Keratinocyte (primary cell): Measurements from ENCODE around the gene MANF. TPM values are rescaled to one million over a fixed set of nuclear protein-coding genes. Genes with fewer than 3 reads are reported as not detected.

Experiments used
- DNase-seq: peaks from one replicate; pipeline ENCODE4 v3.0.0-alpha.2; 2011; ENCODE audit warnings: low read depth, missing footprints, low spot score
- FAIRE-seq: peaks from 2 replicates; lab custom pipeline; 2011; peaks lifted over from hg19 to GRCh38; lab: Jason Lieb, UNC
- H2AFZ ChIP-seq: 2 replicates; pipeline ENCODE4 v1.6.0; 2012; ENCODE audit warnings: low read length, control low read depth, inconsistent platforms; ENCODE audit not compliant: control insufficient read depth
- H3K27ac ChIP-seq: 2 replicates; pipeline ENCODE4 v1.5.1; 2011; ENCODE audit warnings: low read length; ENCODE audit not compliant: control insufficient read depth, insufficient read depth
- H3K27me3 ChIP-seq: 3 replicates; pipeline ENCODE4 v1.6.0; 2011; ENCODE audit warnings: low read length; ENCODE audit not compliant: control insufficient read depth, insufficient read depth; ENCODE audit errors: extremely low read depth
- H3K36me3 ChIP-seq, 2 experiments: 2 replicates in 1 of 2; 3 replicates in 1 of 2; pipeline ENCODE4 v1.5.1; 2011; ENCODE audit warnings: low read length in 2 of 2, mild to moderate bottlenecking in 1 of 2; ENCODE audit not compliant: control insufficient read depth in 2 of 2, insufficient read depth in 2 of 2; ENCODE audit errors: extremely low read depth in 1 of 2
- H3K4me1 ChIP-seq: 3 replicates; pipeline ENCODE4 v1.5.1; 2011; ENCODE audit warnings: low read length; ENCODE audit not compliant: control insufficient read depth, insufficient read depth; ENCODE audit errors: extremely low read depth
- H3K4me2 ChIP-seq: 3 replicates; pipeline ENCODE4 v1.6.0; 2011; ENCODE audit warnings: low read depth, low read length; ENCODE audit not compliant: control insufficient read depth, insufficient read depth; ENCODE audit errors: extremely low read depth
- H3K4me3 ChIP-seq, 3 experiments: fragments of 200-600 bp in 1 of 3; sonication (generic) in 1 of 3; 2 replicates in 2 of 3; 3 replicates in 1 of 3; pipeline ENCODE4 v1.5.1; 2011 to 2016; ENCODE audit warnings: low read length in 3 of 3, mild to moderate bottlenecking in 3 of 3, control low read depth in 2 of 3, inconsistent platforms in 1 of 3, low read depth in 1 of 3, mixed read lengths in 1 of 3, mixed run types in 1 of 3, moderate library complexity in 1 of 3; ENCODE audit not compliant: control insufficient read depth in 2 of 3, insufficient read depth in 2 of 3; ENCODE audit errors: extremely low read depth in 1 of 3
- H3K79me2 ChIP-seq: 2 replicates; pipeline ENCODE4 v1.6.0; 2012; ENCODE audit warnings: low read length; ENCODE audit not compliant: control insufficient read depth, insufficient read depth
- H3K9ac ChIP-seq: 3 replicates; pipeline ENCODE4 v1.6.0; 2011; ENCODE audit warnings: low read length; ENCODE audit not compliant: control insufficient read depth, insufficient read depth; ENCODE audit errors: extremely low read depth
- H3K9me1 ChIP-seq: 3 replicates; pipeline ENCODE4 v1.6.0; 2011; ENCODE audit warnings: low read length; ENCODE audit not compliant: control insufficient read depth, insufficient read depth; ENCODE audit errors: extremely low read depth
- H3K9me3 ChIP-seq: 2 replicates; pipeline ENCODE4 v1.5.1; 2012; ENCODE audit warnings: low read depth, low read length; ENCODE audit not compliant: control insufficient read depth
- H4K20me1 ChIP-seq: 3 replicates; pipeline ENCODE4 v1.6.0; 2011; ENCODE audit warnings: low read length; ENCODE audit not compliant: control insufficient read depth, insufficient read depth; ENCODE audit errors: extremely low read depth
- CTCF ChIP-seq, 3 experiments: IDR thresholded peaks in 1 of 3; conservative IDR thresholded peaks in 1 of 3; optimal IDR thresholded peaks in 1 of 3; 2 replicates in 2 of 3; 3 replicates in 1 of 3; pipeline versions ENCODE3 to v1.5.1; 2011; ENCODE audit warnings: low read length in 3 of 3, mild to moderate bottlenecking in 3 of 3, moderate library complexity in 2 of 3, control low read depth in 1 of 3, inconsistent platforms in 1 of 3; ENCODE audit not compliant: insufficient read depth in 2 of 3; ENCODE audit errors: extremely low read depth in 1 of 3
- EZH2 ChIP-seq: IDR thresholded peaks from one replicate; pipeline ENCODE4 v1.6.1; 2012; ENCODE audit warnings: inconsistent platforms, mild to moderate bottlenecking, low read length, moderate library complexity
- dilution Hi-C: fragments of 300-500 bp; cut with MboI; formaldehyde crosslinking; loops from one replicate; pipeline ENCODE4 v1.7.0; 2020; ENCODE audit warnings: low sequenced_read_pairs; ENCODE audit not compliant: extremely low pct_ligation_motif_present
- polyA plus RNA-seq, 5 experiments: library from polyadenylated mRNA; depleted of rRNA in 3 of 5; stranded (reverse) in 3 of 5; stranded (forward) in 1 of 5; unstranded in 1 of 5; fragments of >200 nt; gene quantifications; 1 replicate in 1 of 5; 2 replicates in 3 of 5; 3 replicates in 1 of 5; pipeline versions ENCODE4 v1.2.1 to v1.2.3, GENCODE V29; 2011 to 2012; ENCODE audit warnings: missing spikeins in 2 of 5, low read depth in 1 of 5, low replicate concordance in 1 of 5

The MANF gene
- polyA plus RNA-seq, 1 donor (not counting 4 experiments of a cell fraction or from before 2014, with no cell fraction given): 143 TPM

- peak overlapping the region; percentile 64 for H3K27ac ChIP-seq
- H3K79me2 ChIP-seq: no peaks in the 10 kb centered on the region
- dilution Hi-C loops: no loop called here
- H3K9ac ChIP-seq: peak overlapping the region; percentile 36
- peak overlapping the region; percentile 82 for H2AFZ ChIP-seq
- H4K20me1 ChIP-seq: no peaks in the 10 kb centered on the region
- peak overlapping the region; percentile 65 for H3K4me2 ChIP-seq
- peaks cover 23% of the 10 kb centered on the region for H3K4me1 ChIP-seq
- no peaks in the 10 kb centered on the region for H3K9me3 ChIP-seq
- DNase-seq (peak; percentile 30), FAIRE-seq (peak; percentile 95)
- TF ChIP-seq CTCF (optimal IDR thresholded peaks at IDR 0.05 in 1 of 3, IDR thresholded peaks at IDR 0.05 in 1 of 3, conservative IDR thresholded peaks at IDR 0.05 in 1 of 3; ENCODE audit: extremely low read depth in 1 of 3, insufficient read depth in 2 of 3, low read length in 3 of 3) (no peak), EZH2 (no peak)
- H3K9me1 ChIP-seq: peaks cover 2% of the 10 kb centered on the region
- no peaks in the 10 kb centered on the region for H3K27me3 ChIP-seq
- no peaks in the 10 kb centered on the region for H3K36me3 ChIP-seq
- peak overlapping the region in 2 of 3 experiments; percentile 6 to 10 for H3K4me3 ChIP-seq
These were observed 44.9 kb upstream of the MANF start for GRCh38 chr3:51340013-51340829.

GRCh38 chr3:51340989-51341636, 44.0 kb upstream of the MANF start:
- TF ChIP-seq EZH2 (no peak), CTCF (optimal IDR thresholded peaks at IDR 0.05 in 1 of 3, IDR thresholded peaks at IDR 0.05 in 1 of 3, conservative IDR thresholded peaks at IDR 0.05 in 1 of 3; ENCODE audit: extremely low read depth in 1 of 3, insufficient read depth in 2 of 3, low read length in 3 of 3) (no peak)
- FAIRE-seq (no peak), DNase-seq (no peak)
- Histone ChIP-seq H3K27me3 (no peaks in the 10 kb centered on the region), H4K20me1 (no peaks in the 10 kb centered on the region), H3K27ac (peak overlapping the region; percentile 64), H3K9ac (no peak overlapping the region), H3K4me1 (peaks cover 23% of the 10 kb centered on the region), H3K4me2 (peak overlapping the region; percentile 65), H2AFZ (no peak overlapping the region), H3K36me3 (no peaks in the 10 kb centered on the region), H3K4me3 (no peak overlapping the region), H3K79me2 (no peaks in the 10 kb centered on the region), H3K9me1 (peaks cover 2% of the 10 kb centered on the region), H3K9me3 (no peaks in the 10 kb centered on the region)
- dilution Hi-C loops: no loop called here
